DMS114 treated with DMSO at 0.1 percent for 48 hours (cell line): ENCODE results near the gene WDR81.
A peak's percentile ranks its signal among the peaks of the same experiment; 100 is the strongest.
"Not testable (repeated sequence)": the region's sequence is repeated elsewhere in the genome, so short reads cannot be mapped to it uniquely, and the experiment has no call there.

ENCODE experiments used
- DNase-seq: peaks from one replicate; lab custom pipeline; 2025; ENCODE audit not compliant: unreplicated experiment; lab: John Stamatoyannopoulos, UW

The WDR81 gene

GRCh38 chr17:1713160-1713877, 11.2 kb upstream of the WDR81 start:
- DNase-seq: no peak

- DNase-seq: peak; percentile 55
Measured at GRCh38 chr17:1713878-1714426, 10.6 kb upstream of the WDR81 start.

- DNase-seq: peak; percentile 44
Measured at GRCh38 chr17:1714427-1714979, 10.0 kb upstream of the WDR81 start.

GRCh38 chr17:1714980-1715802, 9.3 kb upstream of the WDR81 start:
- no peak for DNase-seq

GRCh38 chr17:1715803-1716075, 8.8 kb upstream of the WDR81 start:
- DNase-seq: no peak

DNA sequence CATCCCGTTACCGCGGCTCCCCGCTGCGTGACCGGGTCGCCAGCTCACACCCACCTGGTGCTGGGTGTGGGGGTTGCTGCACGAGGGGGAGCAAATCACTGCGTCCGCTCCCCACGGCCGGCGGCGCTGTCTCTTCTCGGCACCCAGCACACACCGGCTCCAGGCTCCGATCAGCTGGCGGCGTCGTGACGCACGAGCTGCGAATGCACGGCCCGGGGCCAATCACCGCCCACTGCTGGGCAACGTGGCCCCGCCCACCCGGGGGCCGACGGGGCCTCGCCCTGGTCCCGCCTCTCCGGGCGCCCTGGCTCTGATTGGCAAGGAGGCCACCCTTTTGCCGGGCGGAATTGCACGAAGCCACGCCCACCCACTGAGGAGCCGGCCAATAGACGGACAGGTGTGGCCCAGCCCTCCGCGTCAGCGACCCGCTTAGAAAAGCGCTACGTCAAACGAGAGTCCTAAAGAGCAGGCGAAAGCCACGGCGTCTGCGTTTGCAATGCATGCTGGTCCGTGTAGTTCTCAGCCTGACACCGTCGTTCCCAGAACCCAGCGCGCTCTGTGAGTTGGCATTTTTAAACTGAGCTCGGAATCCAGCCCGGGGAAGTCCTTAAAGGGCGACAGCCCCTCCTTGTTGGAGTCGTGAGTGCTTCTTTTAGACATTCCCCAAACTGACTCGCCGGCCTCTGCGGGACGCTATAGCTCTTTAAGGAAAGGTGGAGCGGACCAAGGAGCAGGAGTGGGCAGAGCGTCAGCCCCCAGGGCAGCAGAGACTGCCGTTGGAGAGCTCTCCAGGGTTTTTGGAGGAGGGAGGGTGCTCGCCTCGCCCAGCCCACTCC, 8.2 kb upstream of the WDR81 start:
- peak; percentile 98 for DNase-seq

GRCh38 chr17:1716912-1717695, 7.4 kb upstream of the WDR81 start:
- DNase-seq: peak; percentile 94

DNA sequence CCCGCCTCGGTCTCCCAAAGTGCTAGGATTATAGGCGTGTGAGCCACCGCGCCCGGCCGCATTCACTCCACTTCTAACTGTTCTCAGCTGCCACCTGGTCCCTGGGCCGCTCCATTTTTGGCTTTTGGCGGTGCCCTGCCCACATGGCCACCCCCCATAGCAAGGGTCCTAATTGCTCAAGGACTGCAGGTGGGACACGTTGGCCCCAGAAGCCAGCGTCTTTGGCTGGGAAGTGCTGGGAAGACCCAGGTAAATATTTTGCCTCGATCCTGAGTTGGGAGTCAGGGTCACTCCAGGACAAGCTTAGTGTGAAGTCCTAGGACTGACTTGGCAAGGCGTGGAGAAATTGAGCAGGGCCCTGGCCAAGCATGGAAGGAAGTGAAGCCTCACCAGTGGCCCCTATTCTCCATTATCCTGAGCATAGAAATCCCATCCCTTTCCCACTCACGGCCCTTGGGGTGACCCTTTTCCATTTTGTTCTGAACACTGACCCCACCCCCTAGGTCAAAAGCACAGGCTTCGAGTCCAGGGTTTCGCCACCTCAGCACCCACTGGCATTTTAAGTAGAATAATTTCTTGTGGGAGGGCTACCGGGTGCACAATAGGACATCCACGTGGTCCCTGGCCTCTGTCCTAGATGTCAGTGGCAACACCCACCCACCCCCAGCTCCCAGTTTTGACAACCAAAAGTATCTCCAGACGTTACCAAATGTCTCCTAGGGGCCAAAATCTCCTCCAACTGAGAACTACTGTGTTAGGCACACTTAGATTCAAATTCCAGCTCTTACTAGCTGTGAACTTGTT, 5.9 kb upstream of the WDR81 start:
- DNase-seq: no peak

DNA sequence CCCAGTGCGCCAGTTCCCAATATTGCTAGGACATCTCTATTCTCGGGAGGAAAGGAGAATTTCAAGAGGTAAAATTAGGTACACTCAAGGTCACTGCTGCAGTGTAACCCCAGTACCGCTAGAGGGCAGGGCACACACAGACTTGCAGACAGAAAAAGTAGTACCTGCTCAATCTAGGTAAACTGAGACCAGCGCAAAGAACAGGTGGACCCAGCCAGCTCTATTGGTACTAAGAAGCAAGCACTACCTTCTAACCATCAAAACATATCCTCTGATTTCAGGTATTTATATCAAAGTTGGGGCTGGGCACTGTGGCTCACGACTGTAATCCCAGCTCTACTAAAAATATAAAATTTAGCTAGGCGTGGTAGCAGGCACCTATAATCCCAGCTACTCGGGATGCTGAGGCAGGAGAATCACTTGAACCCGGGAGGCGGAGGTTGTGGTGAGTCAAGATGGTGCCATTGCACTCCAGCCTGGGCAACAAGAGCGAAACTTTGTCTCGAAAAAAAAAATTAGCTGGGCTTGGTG, 3.6 kb upstream of the WDR81 start:
- peak; percentile 42 for DNase-seq

DNA sequence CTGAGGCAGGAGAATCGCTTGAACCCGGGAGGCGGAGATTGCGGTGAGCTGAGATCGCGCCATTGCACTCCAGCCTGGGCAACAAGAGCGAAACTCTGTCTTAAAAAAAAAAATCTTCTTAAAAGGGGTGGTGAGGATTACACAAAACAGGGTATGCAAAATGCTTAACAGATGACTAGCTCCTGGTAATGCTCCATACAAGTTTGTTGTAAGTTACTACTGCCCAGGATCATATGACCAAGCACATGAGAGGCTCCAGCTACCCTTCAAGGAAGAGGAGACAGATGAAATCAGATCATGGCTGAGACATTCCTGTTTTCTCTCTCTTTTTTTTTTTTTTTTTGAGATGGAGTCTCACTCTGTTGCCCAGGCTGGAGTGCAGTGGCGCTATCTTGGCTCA, 2.5 kb upstream of the WDR81 start:
- DNase-seq: not testable (repeated sequence)

DNA sequence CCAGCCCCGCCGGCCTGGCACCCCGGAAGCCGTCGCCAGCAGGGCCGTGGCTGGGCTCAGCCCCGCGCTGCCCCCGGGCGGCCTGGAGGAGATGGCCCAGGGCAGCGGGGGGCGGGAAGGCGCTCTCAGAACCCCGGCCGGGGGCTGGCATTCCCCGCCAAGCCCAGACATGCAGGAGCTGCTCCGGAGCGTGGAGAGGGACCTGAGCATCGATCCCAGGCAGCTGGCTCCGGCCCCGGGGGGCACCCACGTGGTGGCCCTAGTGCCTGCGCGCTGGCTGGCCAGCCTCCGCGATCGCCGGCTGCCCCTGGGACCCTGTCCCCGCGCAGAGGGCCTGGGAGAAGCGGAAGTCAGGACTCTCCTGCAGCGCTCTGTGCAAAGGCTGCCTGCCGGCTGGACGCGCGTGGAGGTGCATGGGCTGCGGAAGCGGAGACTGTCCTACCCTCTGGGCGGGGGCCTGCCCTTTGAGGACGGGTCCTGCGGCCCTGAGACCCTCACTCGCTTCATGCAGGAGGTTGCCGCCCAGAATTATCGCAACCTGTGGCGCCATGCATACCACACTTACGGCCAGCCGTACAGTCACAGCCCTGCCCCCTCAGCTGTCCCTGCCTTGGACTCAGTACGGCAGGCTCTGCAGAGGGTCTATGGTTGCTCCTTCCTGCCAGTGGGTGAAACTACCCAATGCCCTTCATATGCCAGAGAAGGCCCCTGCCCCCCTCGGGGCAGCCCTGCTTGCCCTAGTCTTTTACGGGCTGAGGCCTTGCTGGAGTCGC, 551 bp downstream of the WDR81 start:
- no peak for DNase-seq

- DNase-seq: no peak
Measured at GRCh38 chr17:1725642-1726511, 1.4 kb downstream of the WDR81 start.

GRCh38 chr17:1726626-1727257, 2.2 kb downstream of the WDR81 start:
- no peak for DNase-seq

- DNase-seq: no peak
Measured at GRCh38 chr17:1727258-1727789, 2.8 kb downstream of the WDR81 start.

DNA sequence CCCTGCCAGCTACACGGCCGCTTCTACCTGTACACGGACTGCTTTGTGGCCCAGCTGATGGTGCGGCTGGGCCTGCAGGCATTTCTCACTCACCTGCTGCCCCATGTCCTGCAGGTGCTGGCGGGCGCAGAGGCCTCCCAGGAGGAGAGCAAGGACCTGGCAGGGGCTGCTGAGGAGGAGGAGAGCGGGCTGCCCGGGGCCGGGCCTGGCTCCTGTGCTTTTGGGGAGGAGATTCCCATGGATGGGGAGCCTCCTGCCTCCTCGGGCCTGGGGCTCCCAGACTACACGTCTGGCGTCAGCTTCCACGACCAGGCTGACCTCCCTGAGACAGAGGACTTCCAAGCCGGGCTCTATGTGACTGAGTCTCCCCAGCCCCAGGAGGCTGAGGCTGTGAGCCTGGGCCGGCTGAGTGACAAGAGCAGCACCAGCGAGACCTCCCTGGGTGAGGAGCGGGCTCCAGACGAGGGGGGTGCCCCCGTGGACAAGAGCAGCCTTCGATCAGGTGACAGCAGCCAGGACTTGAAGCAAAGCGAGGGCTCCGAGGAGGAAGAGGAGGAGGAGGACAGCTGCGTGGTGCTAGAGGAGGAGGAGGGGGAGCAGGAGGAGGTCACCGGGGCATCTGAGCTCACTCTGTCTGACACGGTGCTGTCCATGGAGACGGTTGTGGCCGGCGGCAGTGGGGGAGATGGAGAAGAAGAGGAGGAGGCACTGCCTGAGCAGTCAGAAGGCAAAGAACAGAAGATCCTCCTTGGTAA, 3.5 kb downstream of the WDR81 start:
- DNase-seq: no peak

- DNase-seq: no peak
Measured at GRCh38 chr17:1729966-1730325, 5.4 kb downstream of the WDR81 start.
